ENCODE data around the gene ARID5B.

ARID5B gene

DNA sequence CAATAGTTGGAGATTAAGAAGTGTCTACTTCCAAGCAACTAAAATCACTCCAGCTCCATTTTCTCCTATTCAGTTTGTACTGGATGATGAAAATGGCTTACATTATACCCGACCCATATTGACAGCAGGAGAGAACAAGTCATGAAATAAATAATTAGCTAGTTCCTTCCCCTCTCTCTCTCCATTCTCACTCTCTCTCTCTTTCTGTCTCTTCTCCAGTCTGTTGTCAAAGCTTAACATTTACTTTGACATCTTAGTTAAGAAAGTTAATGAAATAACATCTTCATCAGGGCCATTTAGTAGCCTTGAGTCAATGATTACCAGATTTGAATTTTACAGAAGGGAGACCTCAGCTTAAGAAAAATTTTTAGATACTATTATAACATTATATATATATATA lies 138.5 kb downstream of the ARID5B start:
- H3K9ac ChIP-seq (ENCODE audit: low read depth, low read length): no peak overlapping the region

DNA sequence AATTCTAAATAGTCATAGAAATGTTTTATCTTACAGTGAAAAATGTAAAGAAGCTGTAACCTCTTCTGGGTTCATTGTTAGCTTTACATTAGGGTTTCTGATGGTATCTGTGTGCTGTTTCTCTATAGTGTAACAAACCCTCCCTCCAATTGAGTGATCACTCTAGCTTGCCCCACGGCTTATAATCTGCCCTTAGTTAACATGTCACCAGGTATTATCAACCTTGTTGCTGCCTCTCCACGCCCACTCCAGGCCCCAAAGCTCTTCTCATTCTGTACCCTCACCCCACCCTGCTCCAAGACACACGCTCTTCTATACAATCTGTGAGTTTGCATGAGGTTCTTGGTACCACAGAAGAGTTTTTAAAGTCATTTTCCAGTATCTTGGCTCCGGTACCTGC lies 139.4 kb downstream of the ARID5B start:
- Histone ChIP-seq H3K27me3 (ENCODE audit: insufficient read depth, low read length, poor library complexity) (no peaks in the 10 kb centered on the region), H4K20me1 (ENCODE audit: insufficient read depth, low read length) (no peaks in the 10 kb centered on the region), H3K9me3 (ENCODE audit: insufficient read depth, low read length, severe bottlenecking) (no peaks in the 10 kb centered on the region), H3K4me2 (ENCODE audit: insufficient read depth, low read length) (no peak overlapping the region), H3K4me1 (ENCODE audit: insufficient read depth, low read length) (peaks cover 9% of the 10 kb centered on the region; the same call in 1 of the 2 replicates), H3K9ac (ENCODE audit: low read depth, low read length) (no peak overlapping the region), H3K36me3 (ENCODE audit: insufficient read depth, low read length) (no peaks in the 10 kb centered on the region), H3K27ac (ENCODE audit: low read length) (no peak overlapping the region), H2AFZ (ENCODE audit: low read depth, low read length) (no peak overlapping the region), H3K4me3 (ENCODE audit: low read depth in 1 of 2, low read length in 2 of 2) (no peak overlapping the region), H3K79me2 (ENCODE audit: insufficient read depth, low read length) (no peaks in the 10 kb centered on the region)
- TF ChIP-seq EZH2 (IDR thresholded peaks at IDR 0.05; ENCODE audit: borderline replicate concordance, low read depth, low read length, severe bottlenecking): no peak
- TF ChIP-seq, protein P1, sequence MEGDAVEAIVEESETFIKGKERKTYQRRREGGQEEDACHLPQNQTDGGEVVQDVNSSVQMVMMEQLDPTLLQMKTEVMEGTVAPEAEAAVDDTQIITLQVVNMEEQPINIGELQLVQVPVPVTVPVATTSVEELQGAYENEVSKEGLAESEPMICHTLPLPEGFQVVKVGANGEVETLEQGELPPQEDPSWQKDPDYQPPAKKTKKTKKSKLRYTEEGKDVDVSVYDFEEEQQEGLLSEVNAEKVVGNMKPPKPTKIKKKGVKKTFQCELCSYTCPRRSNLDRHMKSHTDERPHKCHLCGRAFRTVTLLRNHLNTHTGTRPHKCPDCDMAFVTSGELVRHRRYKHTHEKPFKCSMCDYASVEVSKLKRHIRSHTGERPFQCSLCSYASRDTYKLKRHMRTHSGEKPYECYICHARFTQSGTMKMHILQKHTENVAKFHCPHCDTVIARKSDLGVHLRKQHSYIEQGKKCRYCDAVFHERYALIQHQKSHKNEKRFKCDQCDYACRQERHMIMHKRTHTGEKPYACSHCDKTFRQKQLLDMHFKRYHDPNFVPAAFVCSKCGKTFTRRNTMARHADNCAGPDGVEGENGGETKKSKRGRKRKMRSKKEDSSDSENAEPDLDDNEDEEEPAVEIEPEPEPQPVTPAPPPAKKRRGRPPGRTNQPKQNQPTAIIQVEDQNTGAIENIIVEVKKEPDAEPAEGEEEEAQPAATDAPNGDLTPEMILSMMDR (IDR thresholded peaks at IDR 0.05; ENCODE audit: borderline replicate concordance, extremely low read depth, low read length, poor library complexity, severe bottlenecking): no peak
- ATAC-seq (ENCODE audit: insufficient read depth, low read depth) (no peak), DNase-seq (no peak)

More for the DNA sequence above, 138.5 kb downstream of the ARID5B start:
- Histone ChIP-seq H3K9me3 (ENCODE audit: insufficient read depth, low read length, severe bottlenecking) (no peaks in the 10 kb centered on the region), H3K36me3 (ENCODE audit: insufficient read depth, low read length) (no peaks in the 10 kb centered on the region), H3K4me3 (ENCODE audit: low read depth in 1 of 2, low read length in 2 of 2) (no peak overlapping the region), H4K20me1 (ENCODE audit: insufficient read depth, low read length) (no peaks in the 10 kb centered on the region), H3K4me1 (ENCODE audit: insufficient read depth, low read length) (peaks cover 5% of the 10 kb centered on the region; the same call in 1 of the 2 replicates), H3K4me2 (ENCODE audit: insufficient read depth, low read length) (no peak overlapping the region), H3K27ac (ENCODE audit: low read length) (no peak overlapping the region), H3K27me3 (ENCODE audit: insufficient read depth, low read length, poor library complexity) (no peaks in the 10 kb centered on the region), H3K79me2 (ENCODE audit: insufficient read depth, low read length) (no peaks in the 10 kb centered on the region), H2AFZ (ENCODE audit: low read depth, low read length) (no peak overlapping the region)
- ATAC-seq (ENCODE audit: insufficient read depth, low read depth): no peak
- TF ChIP-seq, protein P1 (IDR thresholded peaks at IDR 0.05; ENCODE audit: borderline replicate concordance, extremely low read depth, low read length, poor library complexity, severe bottlenecking): no peak
- no peak for TF ChIP-seq EZH2 (IDR thresholded peaks at IDR 0.05; ENCODE audit: borderline replicate concordance, low read depth, low read length, severe bottlenecking)
- DNase-seq: no peak

DNA sequence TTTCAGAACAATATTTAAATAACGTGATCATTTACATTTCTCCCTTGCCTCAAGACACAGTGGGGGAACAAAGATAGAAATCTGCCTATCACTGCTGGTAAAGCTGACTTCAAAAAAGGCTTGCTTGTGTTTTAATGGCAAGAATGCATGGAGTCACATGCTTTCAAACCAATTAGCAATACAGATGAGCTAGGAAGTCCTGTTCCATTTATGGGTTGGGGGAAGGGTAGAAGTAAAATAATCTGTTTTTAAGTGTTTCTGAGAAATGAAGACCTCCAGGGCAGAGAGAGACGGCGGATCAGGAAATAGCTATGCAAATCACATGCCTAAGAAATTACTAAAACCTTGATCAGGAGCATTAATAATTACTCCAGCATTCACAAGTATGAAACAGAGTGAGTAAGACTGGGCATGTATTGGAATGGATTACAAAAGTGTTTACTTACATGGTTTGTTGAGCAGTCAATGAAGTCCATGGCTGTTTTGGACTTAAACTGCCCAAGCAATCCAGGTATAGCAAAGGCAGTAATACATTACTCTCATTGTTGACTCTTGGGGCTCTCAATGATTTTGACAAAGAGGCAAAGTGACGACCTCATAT lies 142.0 kb downstream of the ARID5B start:
- no peaks in the 10 kb centered on the region for H4K20me1 ChIP-seq (ENCODE audit: insufficient read depth, low read length)
- no peak overlapping the region for H3K4me3 ChIP-seq (ENCODE audit: low read depth in 1 of 2, low read length in 2 of 2)
- no peak overlapping the region for H3K27ac ChIP-seq (ENCODE audit: low read length)
- no peak overlapping the region for H3K4me2 ChIP-seq (ENCODE audit: insufficient read depth, low read length)
- H3K36me3 ChIP-seq (ENCODE audit: insufficient read depth, low read length): no peaks in the 10 kb centered on the region
- H3K27me3 ChIP-seq (ENCODE audit: insufficient read depth, low read length, poor library complexity): no peaks in the 10 kb centered on the region
- ATAC-seq (ENCODE audit: insufficient read depth, low read depth): no peak
- no peaks in the 10 kb centered on the region for H3K79me2 ChIP-seq (ENCODE audit: insufficient read depth, low read length)
- peaks cover 12% of the 10 kb centered on the region; the same call in 1 of the 2 replicates for H3K4me1 ChIP-seq (ENCODE audit: insufficient read depth, low read length)
- no peak overlapping the region for H2AFZ ChIP-seq (ENCODE audit: low read depth, low read length)
- no peak overlapping the region for H3K9ac ChIP-seq (ENCODE audit: low read depth, low read length)
- no peak for DNase-seq
- TF ChIP-seq EZH2 (IDR thresholded peaks at IDR 0.05; ENCODE audit: borderline replicate concordance, low read depth, low read length, severe bottlenecking): no peak
- TF ChIP-seq, protein P1 (IDR thresholded peaks at IDR 0.05; ENCODE audit: borderline replicate concordance, extremely low read depth, low read length, poor library complexity, severe bottlenecking): no peak
- no peaks in the 10 kb centered on the region for H3K9me3 ChIP-seq (ENCODE audit: insufficient read depth, low read length, severe bottlenecking)
